Raji (cell line): ENCODE data around the gene UNC50.

ENCODE experiments used
- POLR2A ChIP-seq: IDR thresholded peaks from 2 replicates; pipeline ENCODE4 v1.6.1; 2011; ENCODE audit warnings: low read depth, low read length, control low read depth; ENCODE audit not compliant: insufficient read depth

Gene UNC50

DNA sequence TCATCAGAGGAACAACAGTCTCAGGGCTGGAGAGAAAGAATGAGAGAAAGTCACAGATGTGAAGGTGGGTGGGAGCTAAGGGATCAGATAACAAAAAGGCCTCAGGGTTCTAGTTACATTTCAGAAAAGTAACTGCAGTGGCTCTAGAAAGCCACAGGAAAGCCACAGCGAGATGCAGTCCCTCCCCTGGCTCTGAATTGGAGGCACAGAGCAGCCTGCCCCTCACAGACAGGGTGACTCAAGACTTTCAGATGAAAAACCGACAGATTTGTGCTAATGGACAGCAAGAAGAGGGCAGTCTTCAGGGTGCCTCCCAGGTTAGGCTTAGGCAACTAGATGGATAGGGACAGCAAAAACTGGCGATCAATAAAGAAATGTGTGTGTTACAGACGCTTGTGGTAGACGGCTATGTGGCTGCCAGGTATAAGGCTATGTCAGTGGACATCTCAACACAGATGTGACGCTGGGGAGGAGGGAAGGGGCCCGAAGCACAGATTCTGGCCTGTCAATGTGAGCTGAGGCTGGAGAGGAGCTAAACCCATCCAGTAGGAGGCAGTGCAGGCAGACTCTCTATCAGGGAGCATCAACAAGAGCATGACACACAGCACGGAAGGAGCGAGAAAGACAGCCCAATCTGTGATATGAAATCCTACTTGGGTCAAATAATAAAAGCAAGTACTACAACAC, 26.2 kb downstream of the UNC50 start:
- no peak for TF ChIP-seq POLR2A

DNA sequence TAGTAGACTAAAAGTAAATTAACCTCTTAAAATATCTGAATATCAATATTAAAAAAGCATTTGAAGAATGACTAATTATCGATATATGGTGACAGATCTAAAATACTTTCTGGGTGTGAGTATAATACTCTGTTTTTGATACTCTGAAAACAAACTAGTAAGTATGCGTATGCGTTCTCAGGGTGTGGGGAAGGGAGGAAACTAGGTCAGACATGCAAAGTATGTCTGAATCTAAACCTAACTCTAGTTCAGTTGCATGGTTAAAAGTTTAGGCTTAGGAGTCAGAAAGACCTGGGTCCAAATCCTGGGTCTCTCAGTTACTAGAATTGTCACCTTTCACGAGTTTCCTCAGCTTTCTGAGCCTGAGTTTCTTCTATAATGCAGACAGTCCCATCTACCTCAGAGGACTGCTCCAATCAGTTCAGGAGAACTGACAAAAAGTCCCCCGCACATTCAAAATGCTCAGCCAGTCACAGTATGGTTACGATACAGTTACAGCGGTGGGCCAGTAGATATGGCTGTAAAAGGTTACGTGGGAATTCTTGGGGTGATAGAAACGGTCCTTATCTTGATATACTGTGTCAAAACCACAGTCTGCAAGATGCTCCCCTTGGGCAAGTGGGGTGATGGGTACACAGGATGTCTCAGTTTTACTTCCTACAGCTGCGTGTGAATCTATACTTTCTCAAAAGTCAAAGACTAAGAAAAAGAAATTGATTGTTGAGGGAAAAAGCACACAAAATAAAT, 29.2 kb downstream of the UNC50 start:
- TF ChIP-seq POLR2A, result no peak

DNA sequence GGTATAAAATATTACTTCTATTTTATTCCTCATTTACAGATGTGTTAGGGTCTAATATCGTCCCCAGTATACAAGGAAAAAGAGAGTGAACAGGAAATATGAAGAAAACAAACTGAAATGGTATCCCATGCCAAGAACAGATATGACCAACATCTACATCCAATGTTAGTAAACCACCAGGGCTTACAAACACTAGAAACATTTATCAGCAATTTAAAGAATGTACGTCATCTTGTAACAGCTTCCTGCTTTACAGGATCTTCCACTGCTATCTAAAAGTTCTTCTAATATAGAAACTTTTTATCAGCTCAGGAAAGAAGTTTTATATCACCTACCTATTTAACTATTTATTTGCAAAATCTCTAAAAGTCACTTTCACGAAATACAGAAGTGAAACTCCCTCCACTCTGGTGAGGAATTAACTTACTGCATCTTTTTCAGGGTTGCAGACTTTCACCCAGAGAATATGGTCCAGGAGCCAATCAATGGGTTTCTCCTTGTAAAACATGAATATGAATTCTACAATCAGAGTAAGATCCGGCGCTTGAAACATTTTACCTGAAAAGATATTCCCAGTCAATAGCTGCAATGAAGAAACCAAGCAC, 35.2 kb downstream of the UNC50 start:
- no peak for TF ChIP-seq POLR2A

GRCh38 chr2:98647636-98648035, 39.2 kb downstream of the UNC50 start:
- TF ChIP-seq POLR2A, result no peak

DNA sequence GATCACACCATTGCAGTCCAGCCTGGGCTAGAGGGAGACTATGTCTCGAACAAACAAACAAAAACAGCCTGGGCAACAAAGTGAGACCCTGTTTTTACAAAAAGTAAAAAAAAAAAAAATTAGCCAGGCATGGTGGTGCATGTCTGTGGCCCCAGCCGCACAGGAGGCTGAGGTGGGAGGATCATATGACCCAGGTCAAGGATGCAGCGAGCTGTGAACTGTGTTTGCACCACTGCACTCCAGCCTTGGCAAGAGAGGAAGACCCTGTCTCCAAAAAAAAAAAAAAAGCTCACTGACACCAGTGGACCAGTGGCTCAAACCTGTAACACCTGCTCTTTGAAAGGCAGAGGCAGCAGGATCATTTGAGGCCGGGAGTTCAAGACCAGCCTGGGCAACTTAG, 40.1 kb downstream of the UNC50 start:
- no peak for TF ChIP-seq POLR2A

DNA sequence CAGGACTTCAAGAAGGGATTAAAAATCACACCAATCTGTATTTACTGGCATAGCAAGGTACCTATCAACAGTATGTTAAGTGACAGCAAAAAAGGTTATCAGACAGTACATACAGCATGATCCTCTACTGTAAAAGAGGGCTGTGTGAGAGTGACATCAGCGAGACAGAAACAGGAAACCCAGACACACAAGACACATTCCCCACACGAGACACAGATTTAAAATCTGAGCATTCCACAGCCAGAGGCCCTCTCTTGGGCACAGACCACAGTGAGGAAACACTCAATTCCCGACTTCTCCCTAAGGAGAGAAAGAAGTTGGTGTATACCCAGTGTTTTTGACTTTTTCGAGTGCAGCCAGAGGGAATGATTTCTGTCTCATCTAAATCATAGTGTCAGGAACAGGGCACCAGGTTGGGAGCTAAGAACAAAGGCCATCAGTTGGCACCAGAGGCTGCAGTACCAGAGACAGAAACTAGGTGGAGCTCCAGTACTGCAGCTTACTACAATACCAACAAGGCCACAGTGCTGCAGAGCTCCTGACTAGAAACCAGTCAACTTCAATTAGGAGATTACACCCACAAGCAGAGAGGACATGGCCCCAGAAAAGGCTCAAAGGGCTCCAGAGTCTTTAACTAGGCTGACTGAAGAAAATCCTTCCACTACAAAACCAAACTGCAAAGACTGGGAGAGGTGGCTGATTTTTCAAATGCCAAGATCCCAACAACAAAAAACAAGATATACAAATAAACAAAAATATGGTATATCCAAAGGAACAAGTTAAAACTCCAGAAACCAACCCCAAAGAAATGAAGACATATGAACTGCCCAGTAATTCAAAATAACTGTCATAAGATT, 41.0 kb downstream of the UNC50 start:
- TF ChIP-seq POLR2A, result no peak

- no peak for TF ChIP-seq POLR2A
Observed at GRCh38 chr2:98649992-98650375, 41.6 kb downstream of the UNC50 start.

- TF ChIP-seq POLR2A, result no peak
Observed at GRCh38 chr2:98650998-98651397, 42.6 kb downstream of the UNC50 start.

- no peak for TF ChIP-seq POLR2A
Observed at GRCh38 chr2:98654699-98655495, 46.5 kb downstream of the UNC50 start.

DNA sequence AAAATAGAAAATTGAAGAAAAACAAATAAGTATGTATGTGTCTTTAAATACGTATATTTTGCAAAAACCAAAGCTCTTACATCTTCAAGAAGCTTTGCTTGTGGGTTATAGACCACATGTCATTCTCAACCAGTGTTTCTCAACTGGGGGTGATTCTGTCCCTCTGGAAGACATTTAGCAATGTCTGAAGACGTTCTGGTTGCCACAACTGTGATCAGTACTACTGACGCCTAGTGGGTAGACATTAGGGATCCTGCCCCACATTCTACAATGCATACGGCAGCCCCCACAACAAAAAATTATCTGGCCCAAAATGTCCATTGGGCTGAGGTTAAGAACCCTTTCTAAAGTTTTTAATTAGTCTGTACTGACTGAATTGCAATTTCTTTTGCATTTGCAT, 48.4 kb downstream of the UNC50 start:
- TF ChIP-seq POLR2A, result no peak

DNA sequence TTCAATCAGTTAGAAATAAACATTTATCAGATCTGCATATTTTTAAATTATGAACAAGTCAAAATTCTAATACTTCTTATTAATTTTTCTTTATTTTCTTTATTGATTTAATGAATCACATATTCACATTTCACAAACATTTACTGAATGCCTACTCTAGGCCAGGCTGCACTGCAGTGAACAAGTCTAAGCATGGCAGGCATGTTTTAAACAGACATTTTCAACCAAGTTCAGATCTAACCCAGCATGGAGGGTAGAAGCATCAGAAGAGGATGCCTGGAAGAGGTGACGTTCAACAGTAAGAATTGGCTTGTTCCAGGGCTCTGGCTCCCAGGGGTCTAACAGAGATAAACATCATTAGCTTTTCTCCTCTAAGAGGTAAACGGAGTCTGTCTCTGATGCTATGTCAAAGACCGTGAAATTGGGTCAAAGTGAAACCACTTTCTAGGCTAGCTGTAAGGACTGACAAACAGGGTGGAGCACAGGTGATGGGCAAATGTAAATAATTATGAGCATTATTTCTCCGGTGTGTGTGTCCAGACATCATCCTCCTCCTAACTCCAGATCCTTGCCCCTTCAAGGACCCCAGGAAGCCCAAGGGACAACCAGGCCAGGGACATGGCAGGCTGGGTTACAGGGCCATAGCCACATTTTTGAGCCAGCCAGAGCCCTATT, 50.6 kb downstream of the UNC50 start:
- no peak for TF ChIP-seq POLR2A

DNA sequence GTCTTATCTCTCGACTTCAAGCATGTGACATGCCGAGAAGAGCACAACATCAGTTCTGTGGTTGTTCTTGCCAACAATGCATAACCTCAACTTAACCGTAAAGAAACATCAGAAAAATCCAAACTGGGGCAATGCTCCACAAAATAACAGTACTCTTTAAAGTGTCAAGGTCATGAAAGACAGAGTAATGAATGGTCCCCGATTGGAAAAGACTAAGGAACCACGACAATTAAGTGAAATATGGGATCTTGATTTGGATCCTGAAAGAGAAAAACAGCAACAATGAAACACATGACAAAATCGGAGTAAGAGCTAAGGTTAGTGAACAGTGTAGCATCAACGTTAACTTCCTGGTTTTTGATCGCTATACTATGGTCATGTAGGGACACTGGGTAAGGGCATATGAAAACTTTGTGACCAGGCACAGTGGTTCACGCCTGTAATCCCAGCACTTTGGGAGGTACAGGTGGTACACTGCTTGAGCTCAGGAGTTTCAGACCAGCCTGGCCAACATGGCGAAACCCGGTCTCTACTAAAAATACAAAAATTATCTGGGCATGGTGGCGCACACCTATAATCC, 55.2 kb downstream of the UNC50 start:
- TF ChIP-seq POLR2A, result no peak

DNA sequence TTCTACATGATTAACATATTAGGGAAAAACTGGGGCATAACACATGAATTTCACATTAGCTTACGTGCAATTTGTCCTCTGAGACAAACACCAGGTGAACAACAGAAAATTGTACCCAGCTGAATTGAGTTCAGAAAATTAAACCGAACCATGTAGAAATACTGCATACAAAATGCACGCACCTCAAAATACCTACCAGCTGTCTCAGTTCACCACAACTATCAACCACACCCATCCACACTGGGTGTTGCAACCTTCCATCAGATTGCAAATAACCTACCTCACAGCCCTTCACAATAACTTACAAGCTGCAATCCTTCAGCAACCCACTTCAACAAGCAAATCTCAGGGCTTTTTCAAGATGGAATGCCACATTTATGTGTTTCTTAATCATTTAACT, 55.9 kb downstream of the UNC50 start:
- TF ChIP-seq POLR2A, result no peak

GRCh38 chr2:98665677-98666076, 57.3 kb downstream of the UNC50 start:
- TF ChIP-seq POLR2A, result no peak
